Right atrium auricular region (tissue), 2 donors: ENCODE results near the gene SHC4. TPM values are rescaled to one million over a fixed set of nuclear protein-coding genes. Genes with fewer than 3 reads are reported as not detected.

Source experiments
- DNase-seq: peaks from one replicate; pipeline ENCODE4 v3.0.0-alpha.2; 2019; ENCODE audit warnings: low spot score
- H3K27ac ChIP-seq, 2 donors: fragments of 200-600 bp; sonication (generic); 1 replicate in 1 of 2; 2 replicates in 1 of 2; pipeline ENCODE4 v1.5.1; 2016 to 2019
- H3K27me3 ChIP-seq, 2 donors: fragments of 200-600 bp; sonication (generic); one replicate each; pipeline versions ENCODE4 v1.5.1 to v1.6.0; 2017 to 2019
- H3K36me3 ChIP-seq: fragments of 200-600 bp; sonication (generic); one replicate; pipeline ENCODE4 v1.5.1; 2016
- H3K4me1 ChIP-seq, 2 donors: fragments of 200-600 bp; sonication (generic); one replicate each; pipeline versions ENCODE4 v1.5.1 to v1.6.0; 2017 to 2019
- H3K4me3 ChIP-seq, 2 donors: fragments of 200-600 bp; sonication (generic); 1 replicate in 1 of 2; 2 replicates in 1 of 2; pipeline ENCODE4 v1.5.1; 2017 to 2019; ENCODE audit warnings: mild to moderate bottlenecking in 1 of 2, moderate library complexity in 1 of 2
- H3K9me3 ChIP-seq, 2 donors: fragments of 200-600 bp; sonication (generic); one replicate each; pipeline ENCODE4 v1.5.1; 2019
- total RNA-seq, 2 donors: library from RNA; depleted of rRNA; stranded (reverse); fragments of >200 nt; gene quantifications; one replicate each; pipeline ENCODE4 v1.1.0, GENCODE V29; 2016
- TF ChIP-seq, protein P1 (sequence below), 2 donors: fragments of 200-600 bp; sonication (generic); IDR thresholded peaks; one replicate each; pipeline ENCODE4 v1.5.1; 2019; ENCODE audit warnings: antibody characterized with exemption in 2 of 2

The SHC4 gene
- total RNA-seq, 2 donors from 2014 or later = 4.9 to 5.3 TPM

DNA sequence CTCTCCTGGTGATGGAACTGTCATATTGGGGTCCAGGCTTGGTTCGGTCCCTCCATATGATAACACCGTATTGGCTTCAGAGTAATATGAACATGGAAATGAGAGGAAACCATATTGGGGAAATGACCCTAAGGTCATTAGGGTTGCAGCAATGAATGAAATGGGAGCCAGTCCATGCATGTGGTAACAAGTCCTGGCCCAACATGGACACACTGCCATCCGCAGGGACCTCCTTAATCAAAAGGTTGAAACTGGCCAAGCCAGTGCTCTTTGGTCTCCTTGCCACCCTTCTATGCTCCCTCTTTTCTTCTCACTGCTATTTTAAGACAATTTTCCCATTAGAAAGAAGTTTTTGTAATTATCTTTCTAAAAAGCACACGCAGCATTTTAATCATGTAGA lies 8.3 kb downstream of the SHC4 start:
- TF ChIP-seq, protein P1, sequence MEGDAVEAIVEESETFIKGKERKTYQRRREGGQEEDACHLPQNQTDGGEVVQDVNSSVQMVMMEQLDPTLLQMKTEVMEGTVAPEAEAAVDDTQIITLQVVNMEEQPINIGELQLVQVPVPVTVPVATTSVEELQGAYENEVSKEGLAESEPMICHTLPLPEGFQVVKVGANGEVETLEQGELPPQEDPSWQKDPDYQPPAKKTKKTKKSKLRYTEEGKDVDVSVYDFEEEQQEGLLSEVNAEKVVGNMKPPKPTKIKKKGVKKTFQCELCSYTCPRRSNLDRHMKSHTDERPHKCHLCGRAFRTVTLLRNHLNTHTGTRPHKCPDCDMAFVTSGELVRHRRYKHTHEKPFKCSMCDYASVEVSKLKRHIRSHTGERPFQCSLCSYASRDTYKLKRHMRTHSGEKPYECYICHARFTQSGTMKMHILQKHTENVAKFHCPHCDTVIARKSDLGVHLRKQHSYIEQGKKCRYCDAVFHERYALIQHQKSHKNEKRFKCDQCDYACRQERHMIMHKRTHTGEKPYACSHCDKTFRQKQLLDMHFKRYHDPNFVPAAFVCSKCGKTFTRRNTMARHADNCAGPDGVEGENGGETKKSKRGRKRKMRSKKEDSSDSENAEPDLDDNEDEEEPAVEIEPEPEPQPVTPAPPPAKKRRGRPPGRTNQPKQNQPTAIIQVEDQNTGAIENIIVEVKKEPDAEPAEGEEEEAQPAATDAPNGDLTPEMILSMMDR (IDR thresholded peaks at IDR 0.05) = no peak
- no peaks in the 10 kb centered on the region for H3K27me3 ChIP-seq
- H3K27ac ChIP-seq = no peak overlapping the region
- no peaks in the 10 kb centered on the region for H3K9me3 ChIP-seq
- peaks cover 0 to 8% of the 10 kb centered on the region in 2 donors for H3K4me1 ChIP-seq
- no peak overlapping the region for H3K4me3 ChIP-seq
- no peaks in the 10 kb centered on the region for H3K36me3 ChIP-seq
- DNase-seq = no peak

DNA sequence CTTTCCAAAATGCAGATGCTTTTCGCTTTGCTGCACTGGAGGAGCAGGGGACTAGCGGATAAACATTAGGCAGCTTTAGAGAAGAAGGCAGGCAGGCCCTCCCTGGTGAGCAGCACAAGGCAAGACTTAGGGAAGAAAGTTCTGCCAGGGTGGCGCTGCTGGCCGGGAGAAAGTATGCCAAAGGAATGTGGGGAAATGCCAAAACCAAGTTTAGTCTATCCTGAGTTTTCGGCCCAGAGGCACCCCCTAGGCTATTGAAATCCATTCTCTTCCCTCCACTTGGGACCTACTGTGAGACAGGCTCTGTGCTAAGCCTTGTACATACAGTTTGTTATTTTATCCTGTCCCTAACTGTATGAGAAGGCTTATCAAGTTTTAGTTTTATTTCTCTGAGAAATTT lies 9.2 kb downstream of the SHC4 start:
- no peak for DNase-seq
- Histone ChIP-seq H3K36me3 (no peaks in the 10 kb centered on the region), H3K27ac (peak overlapping the region in 1 of 2 donors; percentile 46), H3K27me3 (no peaks in the 10 kb centered on the region), H3K4me1 (peaks cover 0 to 8% of the 10 kb centered on the region in 2 donors), H3K9me3 (no peaks in the 10 kb centered on the region), H3K4me3 (no peak overlapping the region)
- TF ChIP-seq, protein P1 (IDR thresholded peaks at IDR 0.05) = no peak

DNA sequence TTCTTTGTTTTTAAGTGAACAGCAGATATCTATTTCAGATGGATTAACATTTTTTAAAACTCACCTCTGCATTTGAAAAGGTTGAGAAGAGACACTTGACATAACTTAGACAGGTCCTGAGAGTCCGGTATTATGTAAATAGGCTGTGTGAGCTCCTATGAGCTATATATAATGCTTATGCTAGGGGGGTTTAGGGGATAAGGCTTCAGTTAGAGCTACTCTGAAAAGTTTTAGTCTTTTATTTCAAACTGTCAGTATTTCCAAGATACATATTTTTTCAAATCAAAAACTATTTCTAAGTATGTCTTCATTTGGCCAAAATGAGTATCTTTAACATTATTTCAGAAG lies 16.9 kb downstream of the SHC4 start:
- TF ChIP-seq, protein P1 (IDR thresholded peaks at IDR 0.05) = no peak
- Histone ChIP-seq H3K4me3 (no peak overlapping the region), H3K27ac (peak overlapping the region; percentile 37 to 78)

DNA sequence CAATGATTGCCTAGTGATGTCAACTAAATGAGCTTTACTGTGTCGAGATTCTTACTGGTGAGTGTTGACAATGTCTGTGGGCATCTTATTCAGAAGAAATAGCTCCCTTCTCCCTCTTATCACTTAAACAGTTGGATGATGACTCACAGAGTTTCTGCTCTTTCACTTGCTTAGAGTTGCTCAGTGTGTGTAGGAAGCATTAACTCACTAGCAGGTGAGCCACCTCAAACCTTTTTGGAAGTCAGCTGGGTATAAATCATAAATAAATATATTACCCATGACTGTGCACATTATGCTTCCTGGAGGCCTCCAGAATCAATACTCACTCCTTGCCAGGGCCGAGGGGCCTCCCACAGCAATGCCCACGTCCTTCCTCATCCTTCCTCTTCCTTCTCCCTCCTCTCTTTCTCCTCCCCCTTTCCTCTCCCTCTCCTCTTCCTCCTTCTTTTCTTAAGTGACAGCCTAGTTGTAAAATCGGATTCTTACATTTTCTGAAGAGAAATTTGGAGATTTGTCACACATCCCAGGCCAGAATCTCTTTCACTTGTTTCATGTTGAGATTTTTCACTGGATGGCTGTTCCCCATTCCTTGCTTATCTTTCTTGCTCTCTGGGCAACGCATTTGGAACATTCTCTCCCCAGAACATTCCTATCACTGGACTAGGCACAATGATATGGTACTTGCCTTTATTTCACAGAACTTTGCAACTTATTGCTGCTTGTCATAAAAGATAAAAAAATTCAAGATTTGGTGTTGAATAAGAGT lies 17.5 kb downstream of the SHC4 start:
- TF ChIP-seq, protein P1 (IDR thresholded peaks at IDR 0.05) = no peak
- DNase-seq = no peak
- no peaks in the 10 kb centered on the region for H3K36me3 ChIP-seq
- peaks cover 0 to 38% of the 10 kb centered on the region in 2 donors for H3K4me1 ChIP-seq
- H3K4me3 ChIP-seq = no peak overlapping the region
- no peaks in the 10 kb centered on the region for H3K9me3 ChIP-seq
- peak overlapping the region; percentile 37 to 78 for H3K27ac ChIP-seq
- no peaks in the 10 kb centered on the region for H3K27me3 ChIP-seq

More for the DNA sequence above, 16.9 kb downstream of the SHC4 start:
- no peaks in the 10 kb centered on the region for H3K27me3 ChIP-seq
- no peaks in the 10 kb centered on the region for H3K36me3 ChIP-seq
- H3K9me3 ChIP-seq = no peaks in the 10 kb centered on the region
- peaks cover 0 to 38% of the 10 kb centered on the region in 2 donors for H3K4me1 ChIP-seq
- DNase-seq = no peak

DNA sequence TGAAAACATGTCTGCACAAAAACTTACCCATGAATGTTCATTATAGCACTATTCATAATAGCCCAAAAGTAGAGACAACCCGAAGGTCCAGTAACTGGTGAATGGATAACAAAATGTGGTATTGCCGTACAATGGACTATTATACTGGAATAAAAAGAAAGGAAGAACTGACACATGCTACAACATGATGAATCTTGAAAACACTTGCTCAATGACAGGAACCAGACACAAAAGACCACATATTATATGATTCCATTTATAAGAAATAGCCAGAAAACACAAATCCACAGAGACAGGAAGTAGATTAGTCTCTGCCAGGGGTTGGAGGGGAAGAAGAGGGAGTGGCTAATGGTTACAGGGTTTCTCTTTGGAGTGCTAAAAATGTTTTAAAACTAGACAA lies 18.3 kb downstream of the SHC4 start:
- DNase-seq = no peak
- Histone ChIP-seq H3K4me3 (no peak overlapping the region), H3K4me1 (peaks cover 0 to 38% of the 10 kb centered on the region in 2 donors), H3K27ac (peak overlapping the region in 1 of 2 donors; percentile 78), H3K27me3 (no peaks in the 10 kb centered on the region), H3K9me3 (no peaks in the 10 kb centered on the region), H3K36me3 (no peaks in the 10 kb centered on the region)
- TF ChIP-seq, protein P1 (IDR thresholded peaks at IDR 0.05) = no peak

DNA sequence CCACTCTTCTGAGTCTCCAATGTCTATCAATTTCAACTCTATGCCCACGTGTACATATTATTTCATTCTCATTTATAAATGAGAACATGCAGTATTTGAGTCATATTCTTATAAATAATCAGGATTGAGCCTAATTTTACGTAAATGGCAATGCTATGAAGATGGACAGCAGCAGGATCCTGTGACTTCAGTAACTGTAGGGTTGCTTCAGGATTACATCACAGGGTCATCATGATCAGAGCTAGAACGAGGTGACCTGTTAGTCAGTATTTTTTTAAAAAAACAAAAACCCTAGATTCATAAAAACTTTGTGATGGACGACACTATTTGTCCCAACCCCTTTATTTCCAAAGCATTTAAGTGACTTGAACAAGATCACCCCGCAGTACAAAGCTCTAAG lies 21.8 kb downstream of the SHC4 start:
- no peaks in the 10 kb centered on the region for H3K27me3 ChIP-seq
- no peaks in the 10 kb centered on the region for H3K36me3 ChIP-seq
- no peak for DNase-seq
- peaks cover 0 to 35% of the 10 kb centered on the region in 2 donors for H3K4me1 ChIP-seq
- no peaks in the 10 kb centered on the region for H3K9me3 ChIP-seq
- no peak overlapping the region for H3K4me3 ChIP-seq
- no peak overlapping the region for H3K27ac ChIP-seq
- TF ChIP-seq, protein P1 (IDR thresholded peaks at IDR 0.05) = no peak
